Immature natural killer cell (primary cell): Measurements from ENCODE around the gene MBNL3. TPM values are rescaled to one million over a fixed set of nuclear protein-coding genes. Genes with fewer than 3 reads are reported as not detected.

Experiments used
- DNase-seq, 3 donors: peaks; one replicate each; pipeline ENCODE4 v3.0.0; 2022; ENCODE audit warnings: mixed read lengths in 1 of 3
- H3K27ac Mint-ChIP-seq, 6 donors: one replicate each; pipeline ENCODE4 v1.8.0; 2020; ENCODE audit warnings: mixed read lengths in 6 of 6, mild to moderate bottlenecking in 5 of 6, inconsistent platforms in 4 of 6, moderate library complexity in 3 of 6
- H3K27me3 Mint-ChIP-seq, 3 donors: one replicate each; pipeline ENCODE4 v1.8.0; 2020 to 2021; ENCODE audit warnings: low read depth in 3 of 3, mild to moderate bottlenecking in 3 of 3, mixed read lengths in 3 of 3, moderate library complexity in 3 of 3, inconsistent platforms in 1 of 3
- H3K36me3 Mint-ChIP-seq, 3 donors: one replicate each; pipeline ENCODE4 v1.8.0; 2020; ENCODE audit warnings: mixed read lengths in 3 of 3, inconsistent platforms in 2 of 3, mild to moderate bottlenecking in 2 of 3
- H3K4me1 Mint-ChIP-seq, 2 donors: one replicate each; pipeline ENCODE4 v1.8.0; 2020; ENCODE audit warnings: inconsistent platforms in 2 of 2, mild to moderate bottlenecking in 2 of 2, mixed read lengths in 2 of 2, moderate library complexity in 1 of 2
- H3K4me3 Mint-ChIP-seq, 5 donors: one replicate each; pipeline ENCODE4 v1.8.0; 2020; ENCODE audit warnings: mild to moderate bottlenecking in 5 of 5, mixed read lengths in 5 of 5, inconsistent platforms in 3 of 5, moderate library complexity in 3 of 5
- H3K9me3 Mint-ChIP-seq, 6 donors: one replicate each; pipeline ENCODE4 v1.8.0; 2020; ENCODE audit warnings: mild to moderate bottlenecking in 6 of 6, mixed read lengths in 6 of 6, inconsistent platforms in 4 of 6, moderate library complexity in 3 of 6
- polyA plus RNA-seq, 3 donors: library from polyadenylated mRNA; unstranded; fragments of 300-500 nt; fragmentation: Illumina TruSeq; gene quantifications; one replicate each; pipeline ENCODE4 v1.2.3, GENCODE V29; 2021

MBNL3 gene
- polyA plus RNA-seq, 3 donors from 2014 or later = 47.5 to 75.3 (median 73.9) TPM

- Mint-ChIP-seq H3K4me3 (no peak overlapping the region), H3K36me3 (peaks cover 0 to 6% (median 0%) of the 10 kb centered on the region in 3 donors), H3K27ac (no peak overlapping the region), H3K9me3 (no peaks in the 10 kb centered on the region), H3K27me3 (peaks cover 0 to 2% (median 0%) of the 10 kb centered on the region in 3 donors), H3K4me1 (peaks cover 0 to 13% of the 10 kb centered on the region in 2 donors)
- DNase-seq = no peak
Measured at GRCh38 chrX:132400706-132401105, 88.1 kb downstream of the MBNL3 start.

GRCh38 chrX:132395645-132396044, 93.2 kb downstream of the MBNL3 start:
- H3K36me3 Mint-ChIP-seq = no peaks in the 10 kb centered on the region
- no peak overlapping the region for H3K4me3 Mint-ChIP-seq
- peaks cover 0 to 13% of the 10 kb centered on the region in 2 donors for H3K4me1 Mint-ChIP-seq
- no peaks in the 10 kb centered on the region for H3K27me3 Mint-ChIP-seq
- no peak overlapping the region for H3K27ac Mint-ChIP-seq
- no peak for DNase-seq
- no peaks in the 10 kb centered on the region for H3K9me3 Mint-ChIP-seq

GRCh38 chrX:132395026-132395425, 93.8 kb downstream of the MBNL3 start:
- no peaks in the 10 kb centered on the region for H3K36me3 Mint-ChIP-seq
- DNase-seq = no peak
- no peaks in the 10 kb centered on the region for H3K27me3 Mint-ChIP-seq
- H3K9me3 Mint-ChIP-seq = no peaks in the 10 kb centered on the region
- H3K4me1 Mint-ChIP-seq = peaks cover 0 to 13% of the 10 kb centered on the region in 2 donors
- H3K27ac Mint-ChIP-seq = no peak overlapping the region
- H3K4me3 Mint-ChIP-seq = no peak overlapping the region

- no peaks in the 10 kb centered on the region for H3K9me3 Mint-ChIP-seq
- no peaks in the 10 kb centered on the region for H3K36me3 Mint-ChIP-seq
- H3K27ac Mint-ChIP-seq = no peak overlapping the region
- H3K4me3 Mint-ChIP-seq = no peak overlapping the region
- no peaks in the 10 kb centered on the region for H3K27me3 Mint-ChIP-seq
- peaks cover 0 to 13% of the 10 kb centered on the region in 2 donors for H3K4me1 Mint-ChIP-seq
- no peak for DNase-seq
Measured at GRCh38 chrX:132394591-132394990, 94.2 kb downstream of the MBNL3 start.

- Mint-ChIP-seq H3K4me3 (no peak overlapping the region), H3K27ac (no peak overlapping the region), H3K27me3 (no peaks in the 10 kb centered on the region), H3K36me3 (no peaks in the 10 kb centered on the region), H3K9me3 (no peaks in the 10 kb centered on the region), H3K4me1 (peaks cover 0 to 13% of the 10 kb centered on the region in 2 donors)
- no peak for DNase-seq
Measured at GRCh38 chrX:132393992-132394391, 94.8 kb downstream of the MBNL3 start.

GRCh38 chrX:132393485-132393884, 95.4 kb downstream of the MBNL3 start:
- Mint-ChIP-seq H3K36me3 (no peaks in the 10 kb centered on the region), H3K27ac (no peak overlapping the region), H3K4me1 (peaks cover 0 to 9% of the 10 kb centered on the region in 2 donors), H3K4me3 (no peak overlapping the region), H3K9me3 (no peaks in the 10 kb centered on the region), H3K27me3 (no peaks in the 10 kb centered on the region)
- no peak for DNase-seq

GRCh38 chrX:132393085-132393484, 95.8 kb downstream of the MBNL3 start:
- Mint-ChIP-seq H3K27ac (no peak overlapping the region), H3K4me1 (peaks cover 0 to 5% of the 10 kb centered on the region in 2 donors), H3K27me3 (no peaks in the 10 kb centered on the region), H3K4me3 (no peak overlapping the region), H3K9me3 (no peaks in the 10 kb centered on the region), H3K36me3 (no peaks in the 10 kb centered on the region)
- DNase-seq = no peak

GRCh38 chrX:132390792-132391191, 98.0 kb downstream of the MBNL3 start:
- Mint-ChIP-seq H3K27ac (no peak overlapping the region), H3K9me3 (no peaks in the 10 kb centered on the region), H3K4me1 (no peaks in the 10 kb centered on the region), H3K27me3 (no peaks in the 10 kb centered on the region), H3K36me3 (no peaks in the 10 kb centered on the region), H3K4me3 (no peak overlapping the region)
- no peak for DNase-seq

GRCh38 chrX:132389480-132389879, 99.4 kb downstream of the MBNL3 start:
- Mint-ChIP-seq H3K36me3 (no peaks in the 10 kb centered on the region), H3K4me3 (no peak overlapping the region), H3K4me1 (no peaks in the 10 kb centered on the region), H3K27ac (no peak overlapping the region), H3K9me3 (no peaks in the 10 kb centered on the region), H3K27me3 (no peaks in the 10 kb centered on the region)
- no peak for DNase-seq

- Mint-ChIP-seq H3K27ac (no peak overlapping the region), H3K4me3 (no peak overlapping the region), H3K4me1 (no peaks in the 10 kb centered on the region), H3K9me3 (no peaks in the 10 kb centered on the region), H3K27me3 (no peaks in the 10 kb centered on the region), H3K36me3 (no peaks in the 10 kb centered on the region)
- no peak for DNase-seq
Measured at GRCh38 chrX:132388371-132388770, 100.5 kb downstream of the MBNL3 start.

- Mint-ChIP-seq H3K4me1 (no peaks in the 10 kb centered on the region), H3K36me3 (peaks cover 0 to 7% (median 3%) of the 10 kb centered on the region in 3 donors), H3K27ac (no peak overlapping the region), H3K27me3 (peaks cover 0 to 4% (median 0%) of the 10 kb centered on the region in 3 donors), H3K9me3 (no peaks in the 10 kb centered on the region), H3K4me3 (no peak overlapping the region)
- no peak for DNase-seq
Measured at GRCh38 chrX:132384301-132384700, 104.5 kb downstream of the MBNL3 start.

- Mint-ChIP-seq H3K4me1 (no peaks in the 10 kb centered on the region), H3K4me3 (no peak overlapping the region), H3K27ac (no peak overlapping the region), H3K27me3 (peaks cover 0 to 4% (median 0%) of the 10 kb centered on the region in 3 donors), H3K36me3 (peaks cover 0 to 8% (median 3%) of the 10 kb centered on the region in 3 donors), H3K9me3 (no peaks in the 10 kb centered on the region)
- DNase-seq = no peak
Measured at GRCh38 chrX:132382068-132382467, 106.8 kb downstream of the MBNL3 start.

GRCh38 chrX:132378281-132378680, 110.6 kb downstream of the MBNL3 start:
- Mint-ChIP-seq H3K9me3 (no peaks in the 10 kb centered on the region), H3K4me3 (no peak overlapping the region), H3K27me3 (peaks cover 0 to 4% (median 0%) of the 10 kb centered on the region in 3 donors), H3K36me3 (peaks cover 0 to 8% (median 3%) of the 10 kb centered on the region in 3 donors), H3K27ac (no peak overlapping the region), H3K4me1 (no peaks in the 10 kb centered on the region)
- DNase-seq = no peak

- Mint-ChIP-seq H3K27ac (no peak overlapping the region), H3K36me3 (peaks cover 0 to 4% (median 0%) of the 10 kb centered on the region in 3 donors), H3K27me3 (peaks cover 0 to 2% (median 0%) of the 10 kb centered on the region in 3 donors), H3K4me3 (no peak overlapping the region), H3K4me1 (no peaks in the 10 kb centered on the region), H3K9me3 (no peaks in the 10 kb centered on the region)
- DNase-seq = no peak
Measured at GRCh38 chrX:132375941-132376340, 112.9 kb downstream of the MBNL3 start.

GRCh38 chrX:132373610-132374009, 115.2 kb downstream of the MBNL3 start:
- H3K9me3 Mint-ChIP-seq = no peaks in the 10 kb centered on the region
- H3K36me3 Mint-ChIP-seq = no peaks in the 10 kb centered on the region
- H3K27ac Mint-ChIP-seq = no peak overlapping the region
- DNase-seq = no peak
- H3K4me1 Mint-ChIP-seq = no peaks in the 10 kb centered on the region
- peaks cover 0 to 2% (median 0%) of the 10 kb centered on the region in 3 donors for H3K27me3 Mint-ChIP-seq
- H3K4me3 Mint-ChIP-seq = no peak overlapping the region
